Mesenchymal stem cell (in vitro differentiated cells and primary cell): ENCODE data around the gene TNFAIP6.

Source experiments
- DNase-seq: peaks from one replicate; pipeline ENCODE4 v3.0.0-alpha.2; 2013
- H2AFZ ChIP-seq: one replicate; pipeline ENCODE4 v1.6.1; 2013; ENCODE audit warnings: low read depth, mild to moderate bottlenecking, control low read depth, inconsistent platforms, low read length, moderate library complexity
- H2AK5ac ChIP-seq: 2 replicates; pipeline ENCODE4 v1.6.1; 2013; ENCODE audit warnings: low read length, moderate library complexity, mild to moderate bottlenecking, inconsistent platforms; ENCODE audit not compliant: severe bottlenecking
- H2BK120ac ChIP-seq: one replicate; pipeline ENCODE4 v1.6.1; 2013; ENCODE audit warnings: low read depth, mild to moderate bottlenecking, inconsistent platforms, low read length, moderate library complexity
- H2BK12ac ChIP-seq, 2 experiments: one replicate each; pipeline ENCODE4 v1.6.1; 2013; ENCODE audit warnings: inconsistent platforms in 2 of 2, low read length in 2 of 2, mild to moderate bottlenecking in 2 of 2, moderate library complexity in 2 of 2, control low read depth in 1 of 2
- H2BK15ac ChIP-seq: one replicate; pipeline ENCODE4 v1.6.1; 2013; ENCODE audit warnings: mild to moderate bottlenecking, low read depth, inconsistent platforms; ENCODE audit not compliant: poor library complexity, severe bottlenecking
- H2BK5ac ChIP-seq: 2 replicates; pipeline ENCODE4 v1.6.1; 2013; ENCODE audit warnings: low read depth, mild to moderate bottlenecking, low read length, control low read depth, inconsistent platforms; ENCODE audit not compliant: poor library complexity, severe bottlenecking
- H3K14ac ChIP-seq, 2 experiments: one replicate each; pipeline ENCODE4 v1.6.1; 2013; ENCODE audit warnings: inconsistent platforms in 2 of 2, low read length in 2 of 2, control low read depth in 1 of 2, mild to moderate bottlenecking in 1 of 2, moderate library complexity in 1 of 2
- H3K18ac ChIP-seq, 2 experiments: one replicate each; pipeline ENCODE4 v1.6.1; 2013; ENCODE audit warnings: inconsistent platforms in 2 of 2, low read length in 2 of 2, control low read depth in 1 of 2, low read depth in 1 of 2, mild to moderate bottlenecking in 1 of 2
- H3K23ac ChIP-seq, 2 experiments: one replicate each; pipeline ENCODE4 v1.6.1; 2013; ENCODE audit warnings: inconsistent platforms in 2 of 2, low read length in 2 of 2, mild to moderate bottlenecking in 2 of 2, moderate library complexity in 2 of 2, control low read depth in 1 of 2
- H3K27ac ChIP-seq: 2 replicates; pipeline ENCODE4 v1.5.1; 2013; ENCODE audit warnings: mild to moderate bottlenecking, moderate library complexity, low read length, control low read depth, inconsistent platforms; ENCODE audit not compliant: poor library complexity, severe bottlenecking
- H3K27me3 ChIP-seq, 2 experiments: 2 replicates each; pipeline versions ENCODE4 v1.6.1 to v1.7.0; 2013; ENCODE audit warnings: low read length in 2 of 2, mild to moderate bottlenecking in 2 of 2, moderate library complexity in 2 of 2, control low read depth in 1 of 2, inconsistent platforms in 1 of 2; ENCODE audit not compliant: control insufficient read depth in 1 of 2, insufficient read depth in 1 of 2
- H3K36me3 ChIP-seq, 2 experiments: 2 replicates each; pipeline versions ENCODE4 v1.6.1 to v1.7.0; 2013; ENCODE audit warnings: low read length in 2 of 2, control low read depth in 1 of 2, inconsistent platforms in 1 of 2, low read depth in 1 of 2, mild to moderate bottlenecking in 1 of 2; ENCODE audit not compliant: insufficient read depth in 2 of 2, control insufficient read depth in 1 of 2
- H3K4ac ChIP-seq, 2 experiments: one replicate each; pipeline ENCODE4 v1.6.1; 2013; ENCODE audit warnings: inconsistent platforms in 2 of 2, low read length in 2 of 2, mild to moderate bottlenecking in 2 of 2, moderate library complexity in 2 of 2, control low read depth in 1 of 2, low read depth in 1 of 2
- H3K4me1 ChIP-seq: 2 replicates; pipeline ENCODE4 v1.6.1; 2013; ENCODE audit warnings: low read depth, low read length, control low read depth; ENCODE audit not compliant: control insufficient read depth, insufficient read depth
- H3K4me2 ChIP-seq: 2 replicates; pipeline ENCODE4 v1.6.1; 2013; ENCODE audit warnings: low read length, mild to moderate bottlenecking, inconsistent platforms; ENCODE audit not compliant: poor library complexity, severe bottlenecking
- H3K4me3 ChIP-seq, 2 experiments: 2 replicates each; pipeline versions ENCODE4 v1.5.1 to v1.7.0; 2013; ENCODE audit warnings: low read length in 2 of 2, mild to moderate bottlenecking in 2 of 2, control low read depth in 1 of 2, low read depth in 1 of 2; ENCODE audit not compliant: insufficient read depth in 1 of 2
- H3K79me1 ChIP-seq: replicated peaks from 2 replicates; pipeline ENCODE4 v1.6.1; 2013; ENCODE audit warnings: mild to moderate bottlenecking, control low read depth, low read length, inconsistent platforms; ENCODE audit not compliant: poor library complexity, severe bottlenecking
- H3K9ac ChIP-seq: 2 replicates; pipeline ENCODE4 v1.7.0; 2013; ENCODE audit warnings: mild to moderate bottlenecking, low read length, moderate library complexity
- H3K9me3 ChIP-seq: 2 replicates; pipeline ENCODE4 v1.7.0; 2013; ENCODE audit warnings: mild to moderate bottlenecking, low read length; ENCODE audit not compliant: control insufficient read depth
- H4K8ac ChIP-seq: one replicate; pipeline ENCODE4 v1.6.1; 2013; ENCODE audit warnings: inconsistent platforms, mild to moderate bottlenecking, low read length, moderate library complexity
- H4K91ac ChIP-seq: one replicate; pipeline ENCODE4 v1.6.1; 2013; ENCODE audit warnings: mild to moderate bottlenecking, low read length, inconsistent platforms
- WGBS: methylation state at CpG from one replicate; pipeline ENCODE4 v1.1.7; 2013; ENCODE audit warnings: mixed read lengths; 5-methylcytosine and 5-hydroxymethylcytosine counted together

Gene TNFAIP6

GRCh38 chr2:151325581-151326095 lies 31.8 kb upstream of the TNFAIP6 start:
- H3K36me3 ChIP-seq = no peaks in the 10 kb centered on the region
- H3K4ac ChIP-seq = no peak overlapping the region
- H3K27me3 ChIP-seq = no peaks in the 10 kb centered on the region
- H2BK12ac ChIP-seq = no peak overlapping the region
- DNase-seq = no peak
- no peaks in the 10 kb centered on the region for H3K9me3 ChIP-seq
- H3K23ac ChIP-seq = no peak overlapping the region
- H3K4me3 ChIP-seq = no peak overlapping the region
- H4K91ac ChIP-seq = no peak overlapping the region
- no peak overlapping the region for H3K18ac ChIP-seq
- no peaks in the 10 kb centered on the region for H3K4me1 ChIP-seq
- H2AK5ac ChIP-seq = no peak overlapping the region
- WGBS = 85% methylated on average over 4 of the region's 4 CpGs
- no peak overlapping the region for H2BK120ac ChIP-seq
- H3K9ac ChIP-seq = no peak overlapping the region
- H3K14ac ChIP-seq = no peak overlapping the region
- H2BK15ac ChIP-seq = no peak overlapping the region
- H3K27ac ChIP-seq = no peak overlapping the region
- H2AFZ ChIP-seq = no peak overlapping the region
- H2BK5ac ChIP-seq = no peak overlapping the region
- no peak overlapping the region for H4K8ac ChIP-seq
- no peaks in the 10 kb centered on the region for H3K79me1 ChIP-seq
- H3K4me2 ChIP-seq = no peak overlapping the region

- H3K9me3 ChIP-seq = no peaks in the 10 kb centered on the region
- WGBS = no CpG with 5 or more reads among the region's 1 CpG
- no peak for DNase-seq
- no peak overlapping the region for H3K4me2 ChIP-seq
- no peak overlapping the region for H2BK15ac ChIP-seq
- H2BK120ac ChIP-seq = no peak overlapping the region
- H2AK5ac ChIP-seq = no peak overlapping the region
- no peak overlapping the region for H4K8ac ChIP-seq
- H3K14ac ChIP-seq = no peak overlapping the region
- H3K79me1 ChIP-seq = no peaks in the 10 kb centered on the region
- H3K18ac ChIP-seq = no peak overlapping the region
- H3K4me3 ChIP-seq = no peak overlapping the region
- no peak overlapping the region for H3K27ac ChIP-seq
- no peaks in the 10 kb centered on the region for H3K36me3 ChIP-seq
- H3K27me3 ChIP-seq = no peaks in the 10 kb centered on the region
- no peak overlapping the region for H2BK12ac ChIP-seq
- H3K9ac ChIP-seq = no peak overlapping the region
- H2BK5ac ChIP-seq = no peak overlapping the region
- no peak overlapping the region for H3K23ac ChIP-seq
- H2AFZ ChIP-seq = no peak overlapping the region
- H3K4me1 ChIP-seq = no peaks in the 10 kb centered on the region
- H4K91ac ChIP-seq = no peak overlapping the region
- no peak overlapping the region for H3K4ac ChIP-seq
These were observed 30.8 kb upstream of the TNFAIP6 start for GRCh38 chr2:151326554-151326953.

GRCh38 chr2:151329998-151330397 lies 27.4 kb upstream of the TNFAIP6 start:
- H2BK120ac ChIP-seq = no peak overlapping the region
- H3K18ac ChIP-seq = no peak overlapping the region
- no peak overlapping the region for H3K4me3 ChIP-seq
- H3K23ac ChIP-seq = no peak overlapping the region
- H3K9ac ChIP-seq = no peak overlapping the region
- no peaks in the 10 kb centered on the region for H3K27me3 ChIP-seq
- no peak overlapping the region for H2BK5ac ChIP-seq
- no peak overlapping the region for H3K4me2 ChIP-seq
- no peak overlapping the region for H2BK15ac ChIP-seq
- DNase-seq = no peak
- no CpG with 5 or more reads among the region's 1 CpG for WGBS
- no peaks in the 10 kb centered on the region for H3K36me3 ChIP-seq
- H3K27ac ChIP-seq = no peak overlapping the region
- H3K4ac ChIP-seq = no peak overlapping the region
- H3K14ac ChIP-seq = no peak overlapping the region
- no peak overlapping the region for H4K91ac ChIP-seq
- H3K4me1 ChIP-seq = no peaks in the 10 kb centered on the region
- no peak overlapping the region for H4K8ac ChIP-seq
- H3K79me1 ChIP-seq = no peaks in the 10 kb centered on the region
- H2AFZ ChIP-seq = no peak overlapping the region
- no peaks in the 10 kb centered on the region for H3K9me3 ChIP-seq
- no peak overlapping the region for H2BK12ac ChIP-seq
- H2AK5ac ChIP-seq = no peak overlapping the region

GRCh38 chr2:151333083-151333482 lies 24.3 kb upstream of the TNFAIP6 start:
- H3K18ac ChIP-seq = no peak overlapping the region
- H2AK5ac ChIP-seq = no peak overlapping the region
- H3K23ac ChIP-seq = no peak overlapping the region
- WGBS = no CpG with 5 or more reads among the region's 3 CpGs
- H3K4me3 ChIP-seq = no peak overlapping the region
- H3K9me3 ChIP-seq = no peaks in the 10 kb centered on the region
- no peaks in the 10 kb centered on the region for H3K36me3 ChIP-seq
- no peak overlapping the region for H2AFZ ChIP-seq
- no peak overlapping the region for H3K4me2 ChIP-seq
- no peaks in the 10 kb centered on the region for H3K4me1 ChIP-seq
- no peak overlapping the region for H3K14ac ChIP-seq
- H2BK12ac ChIP-seq = no peak overlapping the region
- no peak overlapping the region for H3K4ac ChIP-seq
- no peak for DNase-seq
- H4K91ac ChIP-seq = no peak overlapping the region
- H2BK15ac ChIP-seq = no peak overlapping the region
- H2BK5ac ChIP-seq = no peak overlapping the region
- H3K27me3 ChIP-seq = no peaks in the 10 kb centered on the region
- no peak overlapping the region for H3K9ac ChIP-seq
- no peak overlapping the region for H2BK120ac ChIP-seq
- no peak overlapping the region for H4K8ac ChIP-seq
- no peak overlapping the region for H3K27ac ChIP-seq
- no peaks in the 10 kb centered on the region for H3K79me1 ChIP-seq
